Ovary (tissue), 9 donors: Measurements from ENCODE around the gene ENTPD8. TPM values are rescaled to one million over a fixed set of nuclear protein-coding genes. Genes with fewer than 3 reads are reported as not detected.
"Not testable (repeated sequence)": the region's sequence is repeated elsewhere in the genome, so short reads cannot be mapped to it uniquely, and the experiment has no call there.

Experiments
- DNase-seq, 5 donors: peaks; one replicate each; pipeline ENCODE4 v3.0.0-alpha.2; 2019 to 2020
- H3K27ac ChIP-seq, 2 donors: fragments of 200-600 bp; one replicate each; pipeline versions ENCODE4 v1.5.1 to v1.8.0; 2019 to 2022
- H3K27me3 ChIP-seq: fragments of 200-600 bp; one replicate; pipeline ENCODE4 v1.8.0; 2022
- H3K36me3 ChIP-seq: fragments of 200-600 bp; sonication (generic); one replicate; pipeline ENCODE4 v1.5.1; 2019
- H3K4me1 ChIP-seq: one replicate; pipeline ENCODE4 v1.8.1; 2013; ENCODE audit warnings: mild to moderate bottlenecking, moderate library complexity; ENCODE audit not compliant: insufficient read depth
- H3K4me3 ChIP-seq: fragments of 200-600 bp; sonication (generic); one replicate; pipeline ENCODE4 v1.5.1; 2017
- H3K9me3 ChIP-seq, 2 donors: fragments of 200-600 bp in 1 of 2; sonication (generic) in 1 of 2; one replicate each; pipeline versions ENCODE4 v1.5.1 to v1.8.1; 2013 to 2019; ENCODE audit warnings: mild to moderate bottlenecking in 1 of 2, moderate library complexity in 1 of 2
- EP300 ChIP-seq: sonication (generic); formaldehyde crosslinking; IDR thresholded peaks from one replicate; pipeline ENCODE4 v1.6.1; 2017; ENCODE audit warnings: antibody characterized with exemption
- POLR2A ChIP-seq: fragments of 450-650 bp; IDR thresholded peaks from one replicate; pipeline ENCODE4 v1.6.1; 2017; ENCODE audit warnings: antibody characterized with exemption, mild to moderate bottlenecking, moderate library complexity
- WGBS, 3 donors: extraction: QIAGEN DNeasy Blood & Tissue Kit in 1 of 3; methylation state at CpG; one replicate each; pipeline versions ENCODE4 v1.1.5 to v1.1.7; 2013 to 2017; 5-methylcytosine and 5-hydroxymethylcytosine counted together
- intact Hi-C, 4 donors: fragments of 100-400 bp; cut with DNase I; formaldehyde crosslinking; loops; one replicate each; pipeline versions ENCODE4 v1.11.0 to v1.15.1; 2022 to 2023
- polyA plus RNA-seq, 2 donors: library from polyadenylated mRNA; stranded (reverse); fragments of 200-250 nt in 1 of 2; fragments of 350-450 nt in 1 of 2; fragmentation: Illumina TruSeq in 1 of 2; extraction: RNeasy Lipid Tissue Mini Kit (QIAGEN cat#74804) in 1 of 2; gene quantifications; one replicate each; pipeline ENCODE4 v1.2.3, GENCODE V29; 2013 to 2014
- total RNA-seq, 7 donors: library from RNA; depleted of rRNA in 2 of 7; stranded (reverse); fragments of >200 nt in 2 of 7; fragmentation: NEBNext Ultra II Directional in 3 of 7; extraction: Animal tissue kit (Norgen Biotek cat#: 25700) in 3 of 7; gene quantifications; one replicate each; pipeline versions ENCODE4 v1.1.0 to v1.2.4, GENCODE V29; 2016 to 2023
- TF ChIP-seq, protein P1 (sequence below), 3 donors: fragments of 450-650 bp in 2 of 3; fragments of 200-600 bp in 1 of 3; IDR thresholded peaks; one replicate each; pipeline versions ENCODE4 v1.5.1 to v1.8.0; 2016 to 2022; ENCODE audit warnings: antibody characterized with exemption in 3 of 3, mild to moderate bottlenecking in 1 of 3
- donor health status: DM: no; HTN: no; CAD: no; lungs with moderate emphysema.
- donor health status: DM: no; HTN: no; CAD: no.
- donor health status: Bipolar disorder and iron deficiency.
- donor health status: DM: yes; HTN: yes; CAD: no.
- donor health status: DM: no; HTN: no; CAD: no.
- donor health status: DM: yes; HTN: yes; CAD: no.

ENTPD8 gene
- total and polyA plus RNA-seq, 9 donors: 0.10 to 0.57 (median 0.17) TPM; not detected in 3

DNA sequence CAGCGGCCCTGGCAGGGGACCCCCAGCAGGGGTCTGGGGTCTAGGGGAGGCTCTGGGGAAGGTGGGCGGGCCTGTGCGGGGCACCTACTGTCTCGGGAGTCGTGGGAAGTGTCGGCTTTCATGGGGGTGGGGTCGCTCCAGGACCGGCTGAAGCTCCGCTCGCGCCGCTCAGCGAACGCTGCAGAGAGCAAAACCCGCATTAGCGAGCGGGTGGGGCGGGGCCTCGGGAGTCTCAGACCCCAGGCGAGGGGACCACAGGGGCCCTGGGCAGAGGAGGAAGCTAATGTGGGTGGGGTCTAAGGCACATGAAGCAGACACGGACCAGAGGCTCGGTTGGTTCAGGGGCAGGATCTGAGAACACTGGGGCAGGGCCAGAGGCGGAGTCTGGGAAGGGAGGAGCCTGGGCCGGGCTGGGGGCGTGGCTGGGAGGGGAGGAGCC, 12.5 kb upstream of the ENTPD8 start:
- TF ChIP-seq, protein P1, sequence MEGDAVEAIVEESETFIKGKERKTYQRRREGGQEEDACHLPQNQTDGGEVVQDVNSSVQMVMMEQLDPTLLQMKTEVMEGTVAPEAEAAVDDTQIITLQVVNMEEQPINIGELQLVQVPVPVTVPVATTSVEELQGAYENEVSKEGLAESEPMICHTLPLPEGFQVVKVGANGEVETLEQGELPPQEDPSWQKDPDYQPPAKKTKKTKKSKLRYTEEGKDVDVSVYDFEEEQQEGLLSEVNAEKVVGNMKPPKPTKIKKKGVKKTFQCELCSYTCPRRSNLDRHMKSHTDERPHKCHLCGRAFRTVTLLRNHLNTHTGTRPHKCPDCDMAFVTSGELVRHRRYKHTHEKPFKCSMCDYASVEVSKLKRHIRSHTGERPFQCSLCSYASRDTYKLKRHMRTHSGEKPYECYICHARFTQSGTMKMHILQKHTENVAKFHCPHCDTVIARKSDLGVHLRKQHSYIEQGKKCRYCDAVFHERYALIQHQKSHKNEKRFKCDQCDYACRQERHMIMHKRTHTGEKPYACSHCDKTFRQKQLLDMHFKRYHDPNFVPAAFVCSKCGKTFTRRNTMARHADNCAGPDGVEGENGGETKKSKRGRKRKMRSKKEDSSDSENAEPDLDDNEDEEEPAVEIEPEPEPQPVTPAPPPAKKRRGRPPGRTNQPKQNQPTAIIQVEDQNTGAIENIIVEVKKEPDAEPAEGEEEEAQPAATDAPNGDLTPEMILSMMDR (IDR thresholded peaks at IDR 0.05): no peak
- TF ChIP-seq POLR2A (no peak), EP300 (no peak)
- WGBS, 3 donors: 45 to 54% (median 49%) methylated on average over 20 to 25 of the region's 25 CpGs

DNA sequence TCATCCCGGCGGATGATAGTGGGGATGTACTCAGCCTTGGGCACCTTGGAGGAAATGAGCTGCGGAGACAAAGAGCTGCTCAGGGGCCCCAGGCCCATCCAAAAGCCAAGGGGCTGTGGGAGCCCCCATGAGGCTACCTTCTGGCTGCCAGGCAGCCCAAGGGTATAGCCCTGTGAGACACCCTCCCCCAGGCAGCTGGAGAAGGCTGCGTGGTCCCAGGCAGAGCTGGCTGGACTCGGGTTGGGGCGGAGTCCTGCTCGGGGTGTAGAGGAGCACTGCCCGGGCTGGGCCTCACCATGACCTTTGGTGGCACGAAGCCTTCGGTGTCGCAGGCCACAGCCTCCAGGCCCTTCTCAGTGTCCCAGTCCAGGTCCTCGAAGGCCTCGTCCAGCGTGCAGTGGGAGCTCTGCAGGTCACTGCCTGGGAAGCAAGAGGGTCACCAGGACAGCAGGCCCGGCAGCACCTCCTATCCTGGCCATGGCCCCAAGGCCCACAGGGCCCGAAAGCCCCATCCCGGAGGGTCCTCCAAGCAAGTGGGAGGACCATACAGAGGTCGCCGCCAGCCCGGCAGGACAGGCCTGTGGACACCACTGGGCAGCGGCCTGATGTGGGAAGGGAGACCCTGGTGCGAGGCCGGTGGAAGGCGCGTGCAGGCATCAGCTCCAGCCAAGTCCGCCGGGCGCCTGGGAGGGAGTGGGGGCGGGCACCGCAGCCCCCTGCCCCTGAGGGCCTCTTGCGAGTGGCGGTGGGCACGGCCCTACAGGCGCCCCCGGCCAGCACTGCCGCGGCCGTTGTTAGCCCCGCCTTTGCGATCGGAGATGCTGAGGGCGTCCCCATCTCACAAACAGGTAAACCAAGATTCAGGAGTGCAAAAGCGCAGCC, 11.8 kb upstream of the ENTPD8 start:
- TF ChIP-seq POLR2A (no peak), EP300 (no peak)
- TF ChIP-seq, protein P1 (IDR thresholded peaks at IDR 0.05): no peak
- no peaks in the 10 kb centered on the region for H3K9me3 ChIP-seq
- no peak overlapping the region for H3K27ac ChIP-seq
- no peaks in the 10 kb centered on the region for H3K27me3 ChIP-seq
- intact Hi-C loops: no loop called here
- DNase-seq: peak; percentile 30 to 62 (median 55)
- no peaks in the 10 kb centered on the region for H3K36me3 ChIP-seq
- H3K4me3 ChIP-seq: no peak overlapping the region
- H3K4me1 ChIP-seq: peaks cover 6% of the 10 kb centered on the region
- WGBS, 3 donors: 85 to 95% (median 86%) methylated on average over 40 to 43 of the region's 43 CpGs

More for the DNA sequence above, 12.5 kb upstream of the ENTPD8 start:
- Histone ChIP-seq H3K36me3 (no peaks in the 10 kb centered on the region), H3K4me3 (peak overlapping the region; percentile 25), H3K27ac (no peak overlapping the region), H3K9me3 (no peaks in the 10 kb centered on the region), H3K27me3 (no peaks in the 10 kb centered on the region), H3K4me1 (peaks cover 13% of the 10 kb centered on the region)
- intact Hi-C loops: no loop called here
- peak; percentile 64 to 81 (median 72) for DNase-seq

DNA sequence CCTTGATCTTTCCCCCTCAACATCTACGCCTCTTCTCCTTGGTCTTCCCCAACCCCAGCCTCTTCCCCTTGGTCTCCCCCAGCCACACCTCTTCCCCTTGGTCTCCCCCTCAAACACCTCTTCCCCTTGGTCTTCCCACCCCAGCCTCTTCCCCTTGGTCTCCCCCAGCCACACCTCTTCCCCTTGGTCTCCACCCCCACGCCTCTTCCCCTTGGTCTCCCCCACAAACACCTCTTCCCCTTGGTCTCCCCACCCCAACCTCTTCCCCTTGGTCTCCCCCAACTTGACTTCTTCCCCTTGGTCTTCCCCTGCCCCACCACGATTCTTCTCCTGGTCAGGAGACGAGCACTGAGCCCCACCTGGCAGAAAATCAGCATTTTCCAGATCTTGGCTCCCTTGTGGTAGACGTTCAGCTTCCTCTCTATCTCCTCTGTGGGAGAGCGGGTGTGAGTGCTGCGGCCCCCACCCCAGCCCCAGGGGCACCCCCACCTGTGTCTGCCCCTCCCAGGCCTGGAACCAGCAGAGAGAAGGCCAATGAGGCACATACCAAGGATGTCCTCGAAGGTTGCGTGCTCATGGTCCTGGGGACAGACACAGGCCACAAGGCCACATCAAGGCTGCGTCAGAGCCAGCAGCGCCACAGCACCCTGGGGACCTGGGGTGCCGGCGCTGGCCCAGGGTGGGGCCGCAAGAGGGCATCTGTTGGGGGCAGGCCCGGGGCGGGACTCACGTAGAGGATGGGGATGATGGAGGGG, 11.0 kb upstream of the ENTPD8 start:
- Histone ChIP-seq H3K4me3 (no peak overlapping the region), H3K27ac (no peak overlapping the region), H3K4me1 (peaks cover 6% of the 10 kb centered on the region), H3K27me3 (no peaks in the 10 kb centered on the region), H3K9me3 (no peaks in the 10 kb centered on the region), H3K36me3 (no peaks in the 10 kb centered on the region)
- 89 to 93% (median 92%) methylated on average over 15 to 17 of the region's 17 CpGs for WGBS, 3 donors
- TF ChIP-seq POLR2A: no peak
- TF ChIP-seq, protein P1 (IDR thresholded peaks at IDR 0.05): no peak
- no peak for TF ChIP-seq EP300
- DNase-seq: peak; percentile 12 to 44 (median 33)
- intact Hi-C loops: no loop called here

DNA sequence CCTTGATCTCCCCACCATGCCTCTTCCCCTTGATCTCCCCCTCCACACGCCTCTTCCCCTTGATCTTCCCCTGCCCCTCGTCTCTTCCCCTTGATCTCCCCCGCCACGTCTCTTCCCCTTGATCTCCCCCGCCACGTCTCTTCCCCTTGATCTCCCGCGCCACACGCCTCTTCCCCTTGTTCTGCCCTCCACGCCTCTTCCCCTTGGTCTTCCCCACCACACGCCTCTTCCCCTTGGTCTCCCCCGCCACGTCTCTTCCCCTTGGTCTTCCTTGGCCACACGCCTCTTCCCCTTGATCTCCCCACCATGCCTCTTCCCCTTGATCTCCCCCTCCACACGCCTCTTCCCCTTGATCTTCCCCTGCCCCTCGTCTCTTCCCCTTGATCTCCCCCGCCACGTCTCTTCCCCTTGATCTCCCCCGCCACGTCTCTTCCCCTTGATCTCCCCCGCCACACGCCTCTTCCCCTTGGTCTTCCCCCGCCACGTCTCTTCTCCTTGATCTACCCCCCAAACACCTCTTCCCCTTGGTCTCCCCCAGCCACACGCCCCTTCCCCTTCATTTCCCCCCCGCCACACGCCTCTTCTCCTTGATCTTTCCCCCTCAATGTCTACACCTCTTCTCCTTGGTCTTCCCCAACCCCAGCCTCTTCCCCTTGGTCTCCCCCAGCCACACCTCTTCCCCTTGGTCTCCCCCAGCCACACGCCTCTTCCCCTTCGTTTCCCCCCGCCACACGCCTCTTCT, 10.3 kb upstream of the ENTPD8 start:
- intact Hi-C loops, H3K4me1 ChIP-seq, H3K27ac ChIP-seq, H3K9me3 ChIP-seq, H3K27me3 ChIP-seq, H3K4me3 ChIP-seq, H3K36me3 ChIP-seq: not testable (repeated sequence)
- DNase-seq: peak in 1 of 5 donors; percentile 17
- WGBS, 3 donors: 94 to 97% (median 97%) methylated on average over 5 to 20 of the region's 31 CpGs

DNA sequence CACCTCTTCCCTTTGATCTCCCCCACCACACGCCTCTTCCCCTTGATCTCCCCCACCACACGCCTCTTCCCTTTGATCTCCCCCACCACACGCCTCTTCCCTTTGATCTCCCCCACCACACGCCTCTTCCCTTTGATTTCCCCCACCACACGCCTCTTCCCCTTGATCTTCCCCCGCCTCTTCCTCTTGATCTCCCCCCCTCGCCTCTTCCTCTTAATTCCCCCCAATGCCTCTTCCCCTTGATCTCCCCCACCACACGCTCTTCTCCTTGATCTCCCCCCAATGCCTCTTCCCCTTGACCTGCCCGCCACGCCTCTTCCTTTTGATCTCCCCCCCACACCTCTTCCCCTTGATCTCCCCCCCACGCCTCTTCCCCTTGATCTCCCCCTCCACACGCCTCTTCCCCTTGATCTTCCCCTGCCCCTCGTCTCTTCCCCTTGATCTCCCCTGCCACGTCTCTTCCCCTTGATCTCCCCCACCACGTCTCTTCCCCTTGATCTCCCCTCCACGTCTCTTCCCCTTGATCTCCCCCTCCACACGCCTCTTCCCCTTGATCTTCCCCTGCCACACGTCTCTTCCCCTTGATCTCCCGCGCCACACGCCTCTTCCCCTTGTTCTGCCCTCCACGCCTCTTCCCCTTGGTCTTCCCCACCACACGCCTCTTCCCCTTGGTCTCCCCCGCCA, 9.5 kb upstream of the ENTPD8 start:
- DNase-seq: peak in 3 of 5 donors; percentile 4 to 11 (median 8)

More for the DNA sequence above, 9.5 kb upstream of the ENTPD8 start:
- H3K4me1 ChIP-seq, H3K36me3 ChIP-seq, H3K4me3 ChIP-seq, intact Hi-C loops, H3K27me3 ChIP-seq, H3K9me3 ChIP-seq, H3K27ac ChIP-seq: not testable (repeated sequence)
- WGBS, 3 donors: 92 to 94% (median 92%) methylated on average over 7 to 23 of the region's 24 CpGs
